ENCODE measurements around the gene CDKN1A.

Gene CDKN1A

GRCh38 chr6:36671687-36672375 lies 6.7 kb upstream of the CDKN1A start:
- Histone ChIP-seq H3K4me1 (ENCODE audit: insufficient read depth, low read length, severe bottlenecking) (peaks cover 9% of the 10 kb centered on the region), H3K4me2 (ENCODE audit: low read length) (no peak overlapping the region), H3K4me3 (ENCODE audit: low read depth, low read length, poor library complexity, severe bottlenecking) (no peak overlapping the region), H3K79me2 (ENCODE audit: insufficient read depth, low read length) (no peaks in the 10 kb centered on the region), H3K9ac (ENCODE audit: low read length) (no peak overlapping the region), H3F3A (ENCODE audit: insufficient read depth, low read length) (no peaks in the 10 kb centered on the region), H3K27ac (ENCODE audit: low read depth, low read length, poor library complexity, severe bottlenecking) (no peak overlapping the region), H3K27me3 (ENCODE audit: insufficient read depth, low read length) (0 out of 2 replicates have a peak, but pooled peaks cover 7% of the 10 kb centered on the region), H3K9me3 (ENCODE audit: low read length) (no peaks in the 10 kb centered on the region), H2AFZ (ENCODE audit: low read length) (no peak overlapping the region), H4K20me1 (ENCODE audit: insufficient read depth, low read length) (no peaks in the 10 kb centered on the region), H3K36me3 (ENCODE audit: insufficient read depth, low read length) (no peaks in the 10 kb centered on the region; the same call in 1 of the 2 replicates), H3K9me2 (ENCODE audit: low read depth, low read length) (no peaks in the 10 kb centered on the region)
- TF ChIP-seq EZH2 (IDR thresholded peaks at IDR 0.05; ENCODE audit: borderline replicate concordance, low read length) (no peak), CTCF (IDR thresholded peaks at IDR 0.05; ENCODE audit: low read length) (no peak)

- Histone ChIP-seq H3K27ac (ENCODE audit: low read depth, low read length, poor library complexity, severe bottlenecking) (no peak overlapping the region), H3K4me2 (ENCODE audit: low read length) (no peak overlapping the region), H3K9me3 (ENCODE audit: low read length) (no peaks in the 10 kb centered on the region), H3K4me1 (ENCODE audit: insufficient read depth, low read length, severe bottlenecking) (peaks cover 12% of the 10 kb centered on the region), H3K36me3 (ENCODE audit: insufficient read depth, low read length) (no peaks in the 10 kb centered on the region; the same call in 1 of the 2 replicates), H3K9me2 (ENCODE audit: low read depth, low read length) (no peaks in the 10 kb centered on the region), H3K79me2 (ENCODE audit: insufficient read depth, low read length) (no peaks in the 10 kb centered on the region), H2AFZ (ENCODE audit: low read length) (no peak overlapping the region), H3K9ac (ENCODE audit: low read length) (no peak overlapping the region), H4K20me1 (ENCODE audit: insufficient read depth, low read length) (no peaks in the 10 kb centered on the region), H3F3A (ENCODE audit: insufficient read depth, low read length) (0 out of 2 replicates have a peak, but pooled peaks cover 3% of the 10 kb centered on the region), H3K27me3 (ENCODE audit: insufficient read depth, low read length) (0 out of 2 replicates have a peak, but pooled peaks cover 7% of the 10 kb centered on the region), H3K4me3 (ENCODE audit: low read depth, low read length, poor library complexity, severe bottlenecking) (no peak overlapping the region)
- TF ChIP-seq CTCF (IDR thresholded peaks at IDR 0.05; ENCODE audit: low read length) (no peak), EZH2 (IDR thresholded peaks at IDR 0.05; ENCODE audit: borderline replicate concordance, low read length) (no peak)
Measured at GRCh38 chr6:36673882-36674281, 4.6 kb upstream of the CDKN1A start.

- Histone ChIP-seq H3K4me2 (ENCODE audit: low read length) (no peak overlapping the region), H2AFZ (ENCODE audit: low read length) (no peak overlapping the region), H4K20me1 (ENCODE audit: insufficient read depth, low read length) (no peaks in the 10 kb centered on the region), H3F3A (ENCODE audit: insufficient read depth, low read length) (0 out of 2 replicates have a peak, but pooled peaks cover 3% of the 10 kb centered on the region), H3K27ac (ENCODE audit: low read depth, low read length, poor library complexity, severe bottlenecking) (no peak overlapping the region), H3K4me1 (ENCODE audit: insufficient read depth, low read length, severe bottlenecking) (peaks cover 22% of the 10 kb centered on the region), H3K9me2 (ENCODE audit: low read depth, low read length) (no peaks in the 10 kb centered on the region), H3K79me2 (ENCODE audit: insufficient read depth, low read length) (no peaks in the 10 kb centered on the region), H3K27me3 (ENCODE audit: insufficient read depth, low read length) (0 out of 2 replicates have a peak, but pooled peaks cover 7% of the 10 kb centered on the region), H3K36me3 (ENCODE audit: insufficient read depth, low read length) (no peaks in the 10 kb centered on the region; the same call in 1 of the 2 replicates), H3K9me3 (ENCODE audit: low read length) (no peaks in the 10 kb centered on the region), H3K9ac (ENCODE audit: low read length) (no peak overlapping the region), H3K4me3 (ENCODE audit: low read depth, low read length, poor library complexity, severe bottlenecking) (no peak overlapping the region)
- TF ChIP-seq CTCF (IDR thresholded peaks at IDR 0.05; ENCODE audit: low read length) = no peak
- no peak for TF ChIP-seq EZH2 (IDR thresholded peaks at IDR 0.05; ENCODE audit: borderline replicate concordance, low read length)
Measured at GRCh38 chr6:36674942-36675341, 3.6 kb upstream of the CDKN1A start.
